Liver (tissue), 9 donors: Measurements from ENCODE around the gene TIMD4. TPM values are rescaled to one million over a fixed set of nuclear protein-coding genes. Genes with fewer than 3 reads are reported as not detected.

Experiments used
- DNase-seq: peaks from one replicate; pipeline ENCODE4 v3.0.0-alpha.2; 2017; ENCODE audit warnings: low spot score
- H3K27ac ChIP-seq, 2 donors: one replicate each; pipeline ENCODE4 v1.7.0; 2013; ENCODE audit warnings: inconsistent platforms in 2 of 2, low read length in 2 of 2, control low read depth in 1 of 2, low read depth in 1 of 2, mild to moderate bottlenecking in 1 of 2
- H3K27me3 ChIP-seq, 4 donors: one replicate each; pipeline versions ENCODE4 v1.6.1 to v1.7.0; 2013; ENCODE audit warnings: low read length in 3 of 4, inconsistent platforms in 1 of 4, mild to moderate bottlenecking in 1 of 4, moderate library complexity in 1 of 4; ENCODE audit not compliant: control insufficient read depth in 4 of 4, insufficient read depth in 4 of 4
- H3K36me3 ChIP-seq, 4 donors: one replicate each; pipeline versions ENCODE4 v1.6.1 to v1.7.0; 2013; ENCODE audit warnings: low read length in 3 of 4, mild to moderate bottlenecking in 3 of 4, low read depth in 1 of 4, moderate library complexity in 1 of 4; ENCODE audit not compliant: control insufficient read depth in 4 of 4, insufficient read depth in 3 of 4
- H3K4me1 ChIP-seq, 4 donors: one replicate each; pipeline versions ENCODE4 v1.6.1 to v1.7.0; 2013; ENCODE audit warnings: low read length in 3 of 4, mild to moderate bottlenecking in 3 of 4, moderate library complexity in 1 of 4; ENCODE audit not compliant: control insufficient read depth in 4 of 4, insufficient read depth in 4 of 4
- H3K4me3 ChIP-seq, 3 donors: one replicate each; pipeline versions ENCODE4 v1.6.1 to v1.7.0; 2013; ENCODE audit warnings: low read length in 3 of 3, control low read depth in 1 of 3, low read depth in 1 of 3, mild to moderate bottlenecking in 1 of 3
- H3K9ac ChIP-seq, 2 donors: one replicate each; pipeline ENCODE4 v1.7.0; 2013; ENCODE audit warnings: low read length in 2 of 2, mild to moderate bottlenecking in 2 of 2, moderate library complexity in 2 of 2, control low read depth in 1 of 2, low read depth in 1 of 2
- H3K9me3 ChIP-seq, 4 donors: one replicate each; pipeline versions ENCODE4 v1.6.1 to v1.7.0; 2013; ENCODE audit warnings: low read length in 3 of 4; ENCODE audit not compliant: control insufficient read depth in 4 of 4
- ATF3 ChIP-seq: IDR thresholded peaks from 2 replicates; pipeline ENCODE4 v1.6.1; 2016; ENCODE audit warnings: antibody characterized with exemption
- EGR1 ChIP-seq, 2 donors: IDR thresholded peaks; 2 replicates each; pipeline ENCODE4 v1.6.1; 2016 to 2018; ENCODE audit warnings: antibody characterized with exemption in 2 of 2, low read depth in 2 of 2
- FOXA1 ChIP-seq: IDR thresholded peaks from 2 replicates; pipeline ENCODE4 v1.6.1; 2016; ENCODE audit warnings: antibody characterized with exemption
- HNF4A ChIP-seq, 2 donors: conservative IDR thresholded peaks; 2 replicates each; pipeline ENCODE4 v1.6.1; 2016; ENCODE audit warnings: antibody characterized with exemption in 2 of 2, mild to moderate bottlenecking in 2 of 2
- HNF4G ChIP-seq: IDR thresholded peaks from 2 replicates; pipeline ENCODE4 v1.6.1; 2016; ENCODE audit warnings: antibody characterized with exemption
- NR2F2 ChIP-seq: IDR thresholded peaks from 2 replicates; pipeline ENCODE4 v1.6.1; 2016; ENCODE audit warnings: antibody characterized with exemption
- RAD21 ChIP-seq, 2 donors: IDR thresholded peaks; 2 replicates each; pipeline ENCODE4 v1.6.1; 2016; ENCODE audit warnings: antibody characterized with exemption in 2 of 2, mild to moderate bottlenecking in 2 of 2
- SP1 ChIP-seq: IDR thresholded peaks from 2 replicates; pipeline ENCODE4 v1.6.1; 2018; ENCODE audit warnings: antibody characterized with exemption, mild to moderate bottlenecking
- TAF1 ChIP-seq: conservative IDR thresholded peaks from 2 replicates; pipeline ENCODE4 v1.6.1; 2016; ENCODE audit warnings: antibody characterized with exemption, mild to moderate bottlenecking
- YY1 ChIP-seq: IDR thresholded peaks from 2 replicates; pipeline ENCODE4 v1.6.1; 2016; ENCODE audit warnings: antibody characterized with exemption, mild to moderate bottlenecking
- ZBTB33 ChIP-seq: IDR thresholded peaks from 2 replicates; pipeline ENCODE4 v1.6.1; 2016; ENCODE audit warnings: antibody characterized with exemption
- WGBS: extraction: QIAGEN DNeasy Blood & Tissue Kit; methylation state at CpG from one replicate; pipeline ENCODE4 v1.1.7; 2013; 5-methylcytosine and 5-hydroxymethylcytosine counted together
- polyA plus RNA-seq, 2 donors: library from polyadenylated mRNA; stranded (reverse) in 1 of 2; unstranded in 1 of 2; fragments of 200-250 nt in 1 of 2; fragments of >200 nt in 1 of 2; fragmentation: Nextera tagmentation in 1 of 2; extraction: Ambion mirVana in 1 of 2; gene quantifications; one replicate each; pipeline versions ENCODE4 v1.2.1 to v1.2.3, GENCODE V29; 2013 to 2015
- total RNA-seq, 2 donors: library from RNA; depleted of rRNA; stranded (reverse); fragments of >200 nt; gene quantifications; one replicate each; pipeline ENCODE4 v1.2.3, GENCODE V29; 2014
- TF ChIP-seq, protein P1 (sequence below): fragments of 150-350 bp; IDR thresholded peaks from 2 replicates; pipeline ENCODE4 v1.5.1; 2017; ENCODE audit warnings: improper control_type of control experiment, low read depth, low read length; ENCODE audit not compliant: missing input control
- TF ChIP-seq, protein P2 (sequence below): IDR thresholded peaks from 2 replicates; pipeline ENCODE4 v1.6.1; 2016; ENCODE audit warnings: antibody characterized with exemption, mild to moderate bottlenecking
- donor health status: healthy.
- donor health status: healthy.
- donor health status: healthy.
- donor health status: healthy.
- donor health status: healthy.

Gene TIMD4
- total RNA-seq (10 to 100 TPM in 1 of 2 donors, 1 to 10 TPM in 1; 3.0 to 38.8 TPM), polyA plus RNA-seq (10 to 100 TPM in 1 of 2 donors, 1 to 10 TPM in 1; 3.2 to 13.9 TPM)

- no peak within 1 kb of the TSS for H3K9ac ChIP-seq
- no peak for DNase-seq
- WGBS: 96% methylated on average over 4 of the region's 4 CpGs
Measured at GRCh38 chr5:156963125-156963524, at the start of gene TIMD4. TIMD4 (minus strand) TSS chr5:156963226; CDS start chr5:156963198, 28 bp downstream.

DNA sequence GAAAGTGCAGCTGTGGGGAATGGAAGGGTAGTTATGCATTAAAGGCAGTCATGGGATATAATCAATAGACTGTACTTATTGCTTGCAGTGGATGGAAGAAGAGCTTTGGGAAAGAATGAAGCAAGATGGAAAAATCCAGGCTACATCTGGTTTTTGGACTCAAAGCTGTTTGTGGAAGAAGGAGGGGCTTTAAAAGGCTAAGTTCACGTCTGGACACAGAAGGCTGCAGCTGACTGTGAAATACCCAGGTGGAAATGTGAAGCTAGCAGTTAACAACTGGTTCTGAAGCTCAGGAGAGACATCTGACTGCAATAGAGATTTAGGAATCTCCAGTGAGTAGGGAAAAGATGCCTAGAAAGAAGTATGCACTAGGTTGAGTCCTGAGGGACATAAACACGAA, 43.2 kb upstream of the TIMD4 start:
- Histone ChIP-seq H3K27ac (no peak overlapping the region), H3K36me3 (no peaks in the 10 kb centered on the region), H3K9ac (no peak overlapping the region), H3K4me3 (no peak overlapping the region), H3K4me1 (no peaks in the 10 kb centered on the region), H3K27me3 (peaks cover 0 to 3% (median 0%) of the 10 kb centered on the region in 4 donors), H3K9me3 (no peaks in the 10 kb centered on the region)
- TF ChIP-seq SP1 (no peak), RAD21 (IDR thresholded peaks at IDR 0.05) (no peak), ATF3 (no peak), TAF1 (no peak), EGR1 (IDR thresholded peaks at IDR 0.05; ENCODE audit: low read depth in 2 of 2) (no peak)
- DNase-seq: no peak
- WGBS: 67% methylated on average over 2 of the region's 2 CpGs

More at GRCh38 chr5:156963125-156963524, at the start of gene TIMD4:
- no peak within 1 kb of the TSS for H3K27ac ChIP-seq
- no peaks in the 10 kb centered on the region for H3K36me3 ChIP-seq
- TF ChIP-seq TAF1 (no peak), FOXA1 (no peak), HNF4G (no peak), ZBTB33 (no peak), YY1 (no peak), NR2F2 (no peak), RAD21 (IDR thresholded peaks at IDR 0.05) (no peak), HNF4A (conservative IDR thresholded peaks at IDR 0.05) (no peak), ATF3 (no peak)
- TF ChIP-seq, protein P1, sequence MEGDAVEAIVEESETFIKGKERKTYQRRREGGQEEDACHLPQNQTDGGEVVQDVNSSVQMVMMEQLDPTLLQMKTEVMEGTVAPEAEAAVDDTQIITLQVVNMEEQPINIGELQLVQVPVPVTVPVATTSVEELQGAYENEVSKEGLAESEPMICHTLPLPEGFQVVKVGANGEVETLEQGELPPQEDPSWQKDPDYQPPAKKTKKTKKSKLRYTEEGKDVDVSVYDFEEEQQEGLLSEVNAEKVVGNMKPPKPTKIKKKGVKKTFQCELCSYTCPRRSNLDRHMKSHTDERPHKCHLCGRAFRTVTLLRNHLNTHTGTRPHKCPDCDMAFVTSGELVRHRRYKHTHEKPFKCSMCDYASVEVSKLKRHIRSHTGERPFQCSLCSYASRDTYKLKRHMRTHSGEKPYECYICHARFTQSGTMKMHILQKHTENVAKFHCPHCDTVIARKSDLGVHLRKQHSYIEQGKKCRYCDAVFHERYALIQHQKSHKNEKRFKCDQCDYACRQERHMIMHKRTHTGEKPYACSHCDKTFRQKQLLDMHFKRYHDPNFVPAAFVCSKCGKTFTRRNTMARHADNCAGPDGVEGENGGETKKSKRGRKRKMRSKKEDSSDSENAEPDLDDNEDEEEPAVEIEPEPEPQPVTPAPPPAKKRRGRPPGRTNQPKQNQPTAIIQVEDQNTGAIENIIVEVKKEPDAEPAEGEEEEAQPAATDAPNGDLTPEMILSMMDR: no peak
- TF ChIP-seq, protein P2, sequence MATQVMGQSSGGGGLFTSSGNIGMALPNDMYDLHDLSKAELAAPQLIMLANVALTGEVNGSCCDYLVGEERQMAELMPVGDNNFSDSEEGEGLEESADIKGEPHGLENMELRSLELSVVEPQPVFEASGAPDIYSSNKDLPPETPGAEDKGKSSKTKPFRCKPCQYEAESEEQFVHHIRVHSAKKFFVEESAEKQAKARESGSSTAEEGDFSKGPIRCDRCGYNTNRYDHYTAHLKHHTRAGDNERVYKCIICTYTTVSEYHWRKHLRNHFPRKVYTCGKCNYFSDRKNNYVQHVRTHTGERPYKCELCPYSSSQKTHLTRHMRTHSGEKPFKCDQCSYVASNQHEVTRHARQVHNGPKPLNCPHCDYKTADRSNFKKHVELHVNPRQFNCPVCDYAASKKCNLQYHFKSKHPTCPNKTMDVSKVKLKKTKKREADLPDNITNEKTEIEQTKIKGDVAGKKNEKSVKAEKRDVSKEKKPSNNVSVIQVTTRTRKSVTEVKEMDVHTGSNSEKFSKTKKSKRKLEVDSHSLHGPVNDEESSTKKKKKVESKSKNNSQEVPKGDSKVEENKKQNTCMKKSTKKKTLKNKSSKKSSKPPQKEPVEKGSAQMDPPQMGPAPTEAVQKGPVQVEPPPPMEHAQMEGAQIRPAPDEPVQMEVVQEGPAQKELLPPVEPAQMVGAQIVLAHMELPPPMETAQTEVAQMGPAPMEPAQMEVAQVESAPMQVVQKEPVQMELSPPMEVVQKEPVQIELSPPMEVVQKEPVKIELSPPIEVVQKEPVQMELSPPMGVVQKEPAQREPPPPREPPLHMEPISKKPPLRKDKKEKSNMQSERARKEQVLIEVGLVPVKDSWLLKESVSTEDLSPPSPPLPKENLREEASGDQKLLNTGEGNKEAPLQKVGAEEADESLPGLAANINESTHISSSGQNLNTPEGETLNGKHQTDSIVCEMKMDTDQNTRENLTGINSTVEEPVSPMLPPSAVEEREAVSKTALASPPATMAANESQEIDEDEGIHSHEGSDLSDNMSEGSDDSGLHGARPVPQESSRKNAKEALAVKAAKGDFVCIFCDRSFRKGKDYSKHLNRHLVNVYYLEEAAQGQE: no peak
- H3K9me3 ChIP-seq: peaks cover 0 to 5% (median 0%) of the 10 kb centered on the region in 4 donors
- no peaks in the 10 kb centered on the region for H3K27me3 ChIP-seq
- H3K4me1 ChIP-seq: no peaks in the 10 kb centered on the region
- H3K4me3 ChIP-seq: no peak within 1 kb of the TSS
